Liver (tissue), 3 donors: ENCODE measurements around the gene LANCL3.

ENCODE experiments used
- ATF3 ChIP-seq: IDR thresholded peaks from 2 replicates; pipeline ENCODE4 v1.6.1; 2016; ENCODE audit warnings: antibody characterized with exemption
- CTCF ChIP-seq: fragments of 150-350 bp; IDR thresholded peaks from 2 replicates; pipeline ENCODE4 v1.5.1; 2017; ENCODE audit warnings: improper control_type of control experiment, low read depth, low read length; ENCODE audit not compliant: missing input control
- EGR1 ChIP-seq, 2 donors: IDR thresholded peaks; 2 replicates each; pipeline ENCODE4 v1.6.1; 2016 to 2018; ENCODE audit warnings: antibody characterized with exemption in 2 of 2, low read depth in 2 of 2
- TAF1 ChIP-seq: conservative IDR thresholded peaks from 2 replicates; pipeline ENCODE4 v1.6.1; 2016; ENCODE audit warnings: antibody characterized with exemption, mild to moderate bottlenecking
- donor health status: healthy.
- donor health status: healthy.

GRCh38 chrX:37690119-37690518 is 118.7 kb downstream of the LANCL3 start:
- TF ChIP-seq CTCF (no peak), TAF1 (no peak), ATF3 (no peak), EGR1 (IDR thresholded peaks at IDR 0.05; ENCODE audit: low read depth in 2 of 2) (no peak)
